Dermis microvascular lymphatic vessel endothelial cell (primary cell): ENCODE data around the gene UBXN2A. TPM values are rescaled to one million over a fixed set of nuclear protein-coding genes. Genes with fewer than 3 reads are reported as not detected.
"Not testable (repeated sequence)": the region's sequence is repeated elsewhere in the genome, so short reads cannot be mapped to it uniquely, and the experiment has no call there.

Source experiments
- DNase-seq, 2 donors: peaks; one replicate each; pipeline versions ENCODE4 v3.0.0 to v3.0.0-alpha.2; 2010; ENCODE audit warnings: low read depth in 2 of 2
- total RNA-seq: library from RNA; depleted of rRNA; stranded (reverse); fragments of >200 nt; gene quantifications from 2 replicates; pipeline ENCODE4 v1.2.1, GENCODE V29; 2014

UBXN2A gene
- total RNA-seq, 1 donor from 2014 or later: 8.5 TPM

DNA sequence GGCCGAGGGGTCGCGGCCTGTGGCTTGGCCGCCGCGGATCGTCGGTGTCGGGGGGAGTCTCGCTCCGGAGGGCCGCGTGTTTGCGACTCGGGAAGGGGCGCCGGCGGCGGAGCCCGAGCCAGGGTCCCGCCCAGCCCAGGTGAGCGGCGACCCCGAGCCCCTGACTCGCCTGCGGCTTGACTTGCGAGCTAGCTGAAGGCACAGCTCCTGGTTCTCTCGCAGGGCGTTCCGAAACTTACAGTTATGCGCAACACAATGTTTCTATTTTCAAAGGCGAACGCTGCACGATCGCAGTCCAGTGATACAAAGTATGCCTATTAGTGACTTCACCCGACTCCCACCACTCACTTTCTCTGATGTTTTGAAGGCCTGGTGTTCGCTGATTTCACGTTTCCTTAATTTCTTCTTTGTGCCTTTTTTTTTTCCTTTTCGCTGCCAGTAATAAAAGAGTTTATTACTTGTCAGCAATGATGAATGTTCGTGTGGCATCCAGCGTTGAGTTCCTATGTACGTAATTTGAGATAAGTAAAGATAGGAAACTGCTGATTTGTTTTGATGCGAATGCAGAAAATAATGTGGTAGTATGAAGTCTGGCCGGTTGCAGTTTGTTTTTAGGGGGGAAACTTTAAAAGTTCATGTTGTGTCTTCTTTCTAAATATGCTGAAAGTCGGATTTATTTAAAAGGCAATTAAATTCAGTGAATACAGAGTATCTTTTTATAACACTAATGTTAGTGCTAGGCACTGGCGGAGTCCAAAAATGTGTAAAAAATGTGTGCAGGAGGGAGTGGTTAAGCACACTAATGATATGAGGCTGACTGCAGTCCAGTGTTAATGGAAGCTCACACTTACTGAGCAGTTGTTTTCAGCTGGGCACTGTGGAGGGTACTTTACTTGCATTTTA lies 706 bp downstream of the UBXN2A start:
- peak in 1 of 2 donors; percentile 47 for DNase-seq

DNA sequence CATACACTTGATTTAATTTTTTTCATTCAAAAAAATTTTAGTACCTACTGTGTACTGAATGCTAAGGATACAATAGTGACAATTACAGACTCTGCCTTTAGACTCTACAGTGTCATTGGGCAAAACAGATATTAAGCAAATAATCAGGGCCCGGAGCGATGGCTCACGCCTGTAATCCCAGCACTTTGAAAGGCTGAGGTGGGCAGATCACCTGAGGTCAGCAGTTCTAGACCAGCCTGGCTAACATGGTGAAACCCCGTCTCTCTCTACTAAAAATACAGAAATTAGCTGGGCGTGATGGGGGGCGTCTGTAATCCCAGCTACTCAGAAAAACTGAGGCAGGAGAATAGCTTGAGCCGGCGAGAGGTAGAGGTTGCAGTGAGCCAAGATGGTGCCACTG lies 1.4 kb downstream of the UBXN2A start:
- no peak for DNase-seq

DNA sequence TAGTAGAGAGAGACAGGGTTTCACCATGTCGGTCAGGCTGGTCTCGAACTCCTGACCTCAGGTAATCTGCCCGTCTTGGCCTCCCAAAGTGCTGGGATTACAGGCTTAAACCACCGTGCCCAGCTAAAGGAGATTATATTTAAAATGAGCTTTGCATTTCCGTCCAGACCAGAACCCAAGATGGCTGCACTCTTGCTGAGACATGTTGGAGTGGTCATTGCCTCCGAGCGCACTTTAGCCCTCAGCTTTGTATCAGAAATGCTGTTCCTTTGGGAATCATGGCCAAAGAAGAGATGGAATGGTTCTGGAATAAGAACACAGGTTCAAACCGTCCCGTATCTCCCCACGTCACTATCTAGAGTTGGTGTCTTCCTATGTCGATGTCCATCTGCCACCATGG lies 3.4 kb downstream of the UBXN2A start:
- DNase-seq: no peak

DNA sequence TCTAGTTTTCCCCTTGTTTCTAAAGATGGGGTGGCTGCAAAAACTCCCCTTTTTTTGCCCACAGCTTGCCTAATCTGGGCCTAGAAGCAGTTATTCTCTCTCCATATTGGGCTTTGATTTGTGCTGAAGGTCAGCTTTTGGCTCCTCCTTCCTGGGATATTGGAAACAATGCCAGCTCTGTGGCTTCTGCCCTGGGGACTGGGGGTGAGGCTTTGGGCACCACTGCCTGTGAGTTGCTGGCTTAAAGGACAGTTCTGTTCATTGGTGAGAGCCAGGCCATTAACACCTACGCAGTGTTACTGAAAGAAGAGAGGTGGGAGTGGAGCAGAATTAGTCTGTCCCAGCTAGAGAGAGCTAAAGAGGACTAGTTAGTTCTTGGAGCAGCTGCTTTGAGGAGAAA lies 4.3 kb downstream of the UBXN2A start:
- no peak for DNase-seq

DNA sequence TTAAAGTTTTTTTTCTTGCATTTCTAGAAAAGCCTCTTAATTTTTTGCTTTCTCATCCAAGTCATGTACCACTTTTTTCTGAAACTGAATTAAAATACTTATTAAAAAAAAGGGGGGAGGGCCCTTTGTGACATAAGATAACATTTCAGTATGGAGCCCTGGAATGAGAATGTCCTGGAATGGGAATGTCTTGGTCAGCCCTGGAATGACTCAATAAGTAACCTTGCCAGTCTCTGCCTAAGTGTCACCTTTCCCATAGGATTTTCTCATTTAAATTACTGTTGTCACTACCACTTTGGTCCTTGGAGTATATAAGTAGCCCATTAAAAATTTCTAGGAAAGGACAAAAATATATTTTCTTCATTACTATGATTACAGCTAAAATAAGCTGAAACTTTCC lies 4.7 kb downstream of the UBXN2A start:
- DNase-seq: no peak

DNA sequence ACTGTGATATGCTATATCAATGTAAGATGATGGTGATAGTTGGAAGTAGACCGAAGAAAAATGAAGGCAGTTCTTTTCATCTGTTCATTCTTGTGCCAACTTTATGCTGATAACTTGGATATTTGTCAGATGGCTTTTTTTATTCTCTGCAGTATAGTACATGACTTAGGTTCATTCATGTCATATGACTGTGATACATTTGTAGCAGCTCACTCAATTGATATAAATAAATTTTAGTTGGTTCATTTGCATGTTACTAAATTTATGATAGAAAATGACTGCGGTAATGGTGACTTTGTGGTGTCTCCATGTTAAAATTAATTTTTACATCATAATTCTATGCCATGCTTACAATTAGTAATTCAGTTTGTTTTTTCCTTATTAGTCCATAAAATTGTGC lies 7.1 kb downstream of the UBXN2A start:
- no peak for DNase-seq

DNA sequence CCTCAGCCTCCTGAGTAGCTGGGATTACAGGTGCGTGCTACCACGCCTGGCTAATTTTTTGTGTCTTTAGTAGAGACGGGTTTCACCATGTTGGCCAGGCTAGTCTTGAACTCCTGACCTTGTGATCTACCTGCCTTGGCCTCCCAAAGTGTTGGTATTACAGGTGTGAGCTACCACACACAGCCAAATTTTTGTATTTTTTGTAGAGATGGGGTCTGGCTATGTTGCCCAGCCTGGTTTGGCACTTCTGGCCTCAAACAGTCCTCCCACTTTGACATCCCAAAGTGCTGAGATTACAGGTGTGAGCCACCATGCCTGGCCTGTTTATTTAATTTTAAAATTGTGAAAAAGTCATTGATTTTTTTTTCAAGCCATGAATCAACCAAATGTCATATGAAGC lies 12.3 kb downstream of the UBXN2A start:
- DNase-seq: not testable (repeated sequence)

DNA sequence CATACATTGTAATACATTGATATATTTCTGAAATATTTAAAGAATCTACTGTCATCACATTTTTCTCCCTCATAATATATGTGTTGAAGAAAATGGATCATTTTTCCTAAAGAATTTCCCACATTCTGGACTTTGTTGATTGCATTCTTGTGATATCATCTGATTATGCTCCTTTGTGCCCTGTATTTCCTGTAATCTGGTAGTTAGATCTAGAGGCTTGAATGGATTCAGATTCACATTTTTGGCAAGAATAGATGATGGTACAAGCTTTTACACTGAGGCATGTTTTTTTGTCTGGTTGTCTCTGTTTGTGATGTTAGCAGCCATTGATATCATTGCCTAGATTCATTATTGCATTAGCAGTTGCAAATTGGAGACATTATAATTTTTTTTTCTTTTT lies 13.4 kb downstream of the UBXN2A start:
- DNase-seq: no peak

DNA sequence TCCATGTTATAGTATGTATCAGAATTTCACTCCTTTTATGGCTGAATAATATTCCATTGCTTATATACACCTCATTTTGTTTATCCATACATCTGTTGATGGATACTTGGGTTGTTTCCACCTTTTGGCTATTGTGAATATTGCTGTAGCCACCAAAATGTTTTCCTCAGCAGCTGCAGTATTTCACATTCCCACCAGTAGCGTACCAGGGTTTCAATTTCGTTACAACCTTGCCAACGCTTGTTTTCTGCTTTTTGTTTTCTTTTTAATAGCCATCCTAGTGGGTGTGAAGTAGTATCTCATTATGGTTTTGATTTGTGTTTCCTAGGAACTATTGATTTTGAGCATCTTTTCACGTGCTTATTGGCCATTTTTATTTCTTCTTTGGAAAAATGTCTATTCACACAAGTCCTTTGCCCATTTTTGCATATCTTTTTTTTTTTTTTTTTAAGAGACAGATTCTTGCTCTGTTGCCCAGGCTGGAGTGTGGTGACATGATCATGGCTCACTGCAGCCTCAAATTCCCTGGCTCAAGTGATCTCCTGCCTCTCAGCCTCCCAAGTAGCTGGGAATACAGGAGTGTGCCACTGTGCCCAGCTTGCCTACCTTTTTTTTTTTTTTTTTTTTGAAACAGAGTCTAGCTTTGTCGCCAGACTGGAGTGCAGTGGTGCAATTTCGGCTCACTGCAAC lies 14.2 kb downstream of the UBXN2A start:
- DNase-seq: no peak

DNA sequence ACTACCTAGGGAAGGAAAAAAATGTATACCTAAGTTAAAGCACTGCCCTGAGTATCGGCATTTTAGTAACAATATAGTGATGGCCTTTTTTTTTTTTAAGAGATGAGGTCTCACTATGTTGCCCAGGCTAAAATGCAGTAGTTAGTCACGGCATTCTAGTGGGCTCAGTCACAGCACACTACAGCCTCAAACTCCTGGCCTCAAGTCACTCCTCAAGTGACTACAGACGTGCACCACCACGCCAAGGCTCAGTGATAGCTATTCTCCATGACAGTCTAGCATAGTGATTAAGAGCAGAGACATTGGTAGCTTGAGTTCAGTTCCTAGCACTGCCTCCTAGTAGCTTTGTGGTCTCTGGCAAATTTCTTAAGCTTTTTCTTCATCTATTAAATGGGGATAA lies 27.6 kb downstream of the UBXN2A start:
- DNase-seq: no peak

DNA sequence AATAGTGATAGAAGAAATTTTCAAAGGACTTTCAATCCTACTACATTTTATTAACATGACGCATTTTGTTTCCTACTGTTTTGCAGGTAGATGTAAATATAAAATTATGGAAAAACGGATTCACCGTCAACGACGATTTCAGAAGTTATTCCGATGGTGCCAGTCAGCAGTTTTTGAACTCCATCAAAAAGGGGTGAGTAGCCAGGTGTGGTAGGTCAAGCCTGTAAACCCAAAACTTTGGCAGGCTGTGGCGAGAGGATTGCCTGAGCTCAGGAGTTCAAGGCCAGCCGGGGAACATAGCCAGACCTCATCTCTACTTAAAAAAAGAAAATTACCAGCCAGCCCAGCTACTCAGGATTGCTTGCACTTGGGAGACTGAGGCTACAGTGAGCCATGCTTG lies 36.6 kb downstream of the UBXN2A start:
- no peak for DNase-seq

DNA sequence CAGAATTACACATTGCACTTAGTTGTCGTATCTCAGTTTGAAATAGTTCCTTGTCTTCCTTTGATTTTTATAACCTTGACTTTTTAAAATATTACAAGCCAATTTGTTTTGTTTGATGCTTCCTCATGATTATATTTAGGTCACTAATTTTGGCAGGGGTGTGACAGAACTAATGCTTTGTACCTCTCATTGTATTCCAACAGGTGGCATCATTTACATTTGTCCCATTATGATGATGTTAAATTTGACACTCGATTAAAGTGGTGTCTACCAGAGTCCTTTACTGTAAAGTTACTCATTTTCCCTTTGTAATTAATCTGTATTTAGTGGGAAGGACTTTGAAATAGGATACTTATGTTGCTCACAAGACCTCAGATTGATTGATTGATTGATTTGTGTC lies 48.1 kb downstream of the UBXN2A start:
- DNase-seq: peak; percentile 24 to 45

DNA sequence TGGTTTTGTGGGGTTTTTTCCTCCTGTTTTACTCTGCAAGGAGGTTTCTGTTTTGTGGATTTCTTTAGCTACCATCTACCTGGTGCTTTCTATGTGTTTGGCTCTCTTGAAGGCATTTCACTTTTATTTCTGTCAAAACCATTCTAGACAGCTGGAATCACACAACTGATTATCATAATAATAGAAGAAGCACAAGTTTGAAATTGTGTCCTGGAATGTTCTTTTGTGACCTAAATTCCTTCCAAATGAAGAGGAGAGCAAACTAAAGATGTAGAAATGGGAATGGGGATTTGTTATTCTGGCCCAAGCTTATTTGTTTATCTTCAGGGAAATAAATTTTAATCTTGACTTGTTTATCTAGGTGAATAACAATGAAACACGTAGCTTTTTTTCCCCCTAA lies 52.7 kb downstream of the UBXN2A start:
- DNase-seq: no peak

DNA sequence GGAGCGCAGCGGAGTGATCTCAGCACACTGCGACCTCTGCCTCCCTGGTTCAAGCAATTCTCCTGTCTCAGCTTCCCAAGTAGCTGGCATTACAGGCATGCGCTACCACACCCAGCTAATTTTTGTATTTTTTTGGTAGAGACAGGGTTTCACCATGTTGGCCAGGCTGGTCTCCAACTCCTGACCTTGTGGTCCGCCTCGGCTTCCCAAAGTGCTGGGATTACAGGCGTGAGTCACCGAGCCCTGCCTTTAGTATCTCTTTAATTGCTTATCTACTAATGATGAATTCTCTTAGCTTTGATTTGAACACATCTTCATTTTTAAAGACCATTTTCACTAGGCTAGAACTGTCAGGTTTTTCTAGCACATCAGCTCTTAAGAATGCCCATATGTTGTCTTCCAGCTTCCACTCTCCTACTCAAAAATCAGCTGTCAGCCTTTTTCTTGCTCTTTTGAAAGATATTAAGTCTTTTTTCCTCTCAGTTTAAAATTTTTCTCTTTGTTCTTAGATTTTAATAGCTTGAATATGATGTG lies 53.5 kb downstream of the UBXN2A start:
- DNase-seq: no peak

DNA sequence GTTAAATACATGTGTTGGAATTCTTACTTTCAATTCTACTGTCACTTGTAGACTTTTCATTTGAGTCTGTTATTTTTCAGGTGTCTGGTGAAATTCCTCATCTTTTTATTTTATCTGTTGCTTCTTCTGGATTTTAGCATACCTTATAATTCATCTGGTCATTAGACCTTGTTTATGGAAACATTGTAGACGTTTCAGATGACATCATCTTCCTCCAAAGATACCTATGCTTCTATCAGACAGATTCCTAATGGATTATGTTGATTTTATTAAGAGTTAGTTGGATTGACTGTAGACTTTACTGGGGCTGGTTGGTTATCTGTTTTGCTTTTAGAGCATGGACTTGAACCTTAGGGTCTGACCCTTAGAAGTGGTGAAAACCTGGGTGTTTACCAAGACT lies 54.3 kb downstream of the UBXN2A start:
- DNase-seq: no peak

DNA sequence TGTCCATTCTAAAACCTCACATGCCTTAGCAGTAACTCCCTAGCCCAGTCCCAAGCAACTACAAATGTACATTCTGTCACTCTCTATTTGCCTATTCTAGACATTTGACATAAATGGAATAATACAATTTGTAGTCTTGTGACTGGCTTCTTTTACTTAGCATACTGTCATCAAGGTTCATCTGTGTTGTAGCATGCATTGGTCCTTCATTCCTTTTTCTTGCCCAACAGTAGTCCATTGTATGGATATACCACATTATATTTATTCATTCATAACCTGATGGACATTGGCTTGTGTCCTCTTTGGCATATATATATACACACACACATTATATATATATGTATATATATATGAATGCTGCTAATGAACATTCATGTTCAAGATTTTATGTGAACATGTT lies 67.4 kb downstream of the UBXN2A start:
- DNase-seq: no peak

DNA sequence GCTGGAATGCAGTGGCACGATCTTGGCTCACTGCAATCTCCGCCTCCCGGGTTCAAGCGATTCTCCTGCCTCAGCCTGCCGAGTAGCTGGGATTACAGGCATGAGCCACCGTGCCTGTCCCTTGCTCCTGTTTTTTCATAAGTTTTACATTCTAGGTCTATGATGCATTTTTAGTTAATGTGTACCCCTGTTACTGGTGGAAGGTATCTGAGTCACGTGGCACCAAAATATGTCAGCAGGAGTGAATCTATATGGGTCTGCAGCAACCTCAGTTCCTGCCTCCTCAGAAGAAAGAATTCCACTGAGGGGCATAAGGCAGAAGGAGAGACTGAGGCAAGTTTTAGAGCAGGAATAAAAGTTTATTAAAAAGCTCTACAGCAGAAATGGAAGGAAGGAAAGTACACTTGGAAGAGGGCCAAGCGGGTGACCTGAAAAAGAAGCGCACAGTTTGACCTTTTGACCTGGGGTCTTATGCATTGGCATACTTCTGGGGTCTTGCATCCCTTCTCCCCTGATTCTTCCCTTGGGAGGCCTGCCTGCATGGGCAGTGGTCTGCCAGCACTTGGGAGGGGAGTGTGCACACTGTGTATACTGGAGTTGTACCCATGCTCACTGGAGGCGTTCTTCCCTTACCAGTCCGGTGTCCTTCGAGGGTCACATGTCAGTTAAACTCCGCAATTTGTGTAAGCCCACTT lies 68.6 kb downstream of the UBXN2A start:
- DNase-seq: no peak

DNA sequence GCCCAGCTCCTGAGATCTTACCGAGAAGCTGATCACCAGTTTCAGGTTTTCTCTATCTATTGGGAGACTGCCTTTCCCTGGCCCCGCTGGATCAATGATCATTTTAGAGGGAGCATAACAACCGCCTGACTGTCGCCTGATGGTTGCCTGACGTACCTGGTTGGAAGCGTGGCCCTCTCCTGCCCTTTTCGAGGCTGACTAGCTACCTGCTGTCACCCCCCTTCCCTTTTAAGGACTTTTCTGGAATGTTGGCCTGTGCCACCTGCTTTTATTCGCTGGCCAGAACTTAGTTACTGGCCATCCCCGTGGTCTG lies 69.1 kb downstream of the UBXN2A start:
- no peak for DNase-seq

DNA sequence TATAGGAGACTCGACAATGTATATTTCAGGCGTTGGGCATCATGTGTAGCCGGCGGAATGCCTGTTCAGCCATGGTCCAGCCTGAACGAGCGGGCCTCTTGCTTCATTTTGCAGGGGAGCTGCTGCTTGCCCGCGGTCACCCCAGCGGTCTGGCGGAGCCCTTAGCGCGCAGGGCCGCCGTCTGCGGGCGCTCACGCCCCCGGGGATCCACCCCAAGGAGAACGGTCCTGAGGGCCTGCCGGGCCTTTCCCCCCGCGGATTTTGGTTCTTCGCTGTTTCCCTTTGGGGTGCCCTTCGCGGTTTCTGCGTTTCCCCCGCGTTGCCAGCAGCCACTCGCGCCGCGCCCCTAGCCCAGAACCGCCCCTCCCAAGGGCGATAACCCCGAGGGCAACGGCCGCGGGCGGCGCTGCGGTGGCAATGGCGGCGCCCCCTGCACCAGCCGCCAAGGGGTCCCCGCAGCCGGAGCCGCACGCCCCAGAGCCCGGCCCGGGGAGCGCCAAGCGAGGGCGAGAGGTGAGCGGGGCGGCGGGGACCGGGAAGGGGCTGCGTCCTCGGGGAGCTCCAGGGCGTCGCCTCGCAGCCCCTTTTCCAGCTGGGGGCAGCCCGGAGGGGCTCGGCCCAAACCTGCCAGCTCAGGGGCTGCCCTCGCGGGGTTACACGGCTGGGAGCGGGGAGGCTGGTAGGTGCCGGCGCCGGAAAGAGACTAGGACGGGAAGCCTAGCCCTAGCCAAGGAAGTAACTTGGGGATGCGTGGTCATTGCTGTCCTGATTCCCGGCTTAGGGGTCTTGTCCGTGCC lies 69.6 kb downstream of the UBXN2A start, which contains the start of gene MFSD2B:
Gene MFSD2B (plus strand): TSS at position 406 of the 797 bp plus-strand sequence. CDS start 12 bp downstream, at position 418.
- DNase-seq: no peak

DNA sequence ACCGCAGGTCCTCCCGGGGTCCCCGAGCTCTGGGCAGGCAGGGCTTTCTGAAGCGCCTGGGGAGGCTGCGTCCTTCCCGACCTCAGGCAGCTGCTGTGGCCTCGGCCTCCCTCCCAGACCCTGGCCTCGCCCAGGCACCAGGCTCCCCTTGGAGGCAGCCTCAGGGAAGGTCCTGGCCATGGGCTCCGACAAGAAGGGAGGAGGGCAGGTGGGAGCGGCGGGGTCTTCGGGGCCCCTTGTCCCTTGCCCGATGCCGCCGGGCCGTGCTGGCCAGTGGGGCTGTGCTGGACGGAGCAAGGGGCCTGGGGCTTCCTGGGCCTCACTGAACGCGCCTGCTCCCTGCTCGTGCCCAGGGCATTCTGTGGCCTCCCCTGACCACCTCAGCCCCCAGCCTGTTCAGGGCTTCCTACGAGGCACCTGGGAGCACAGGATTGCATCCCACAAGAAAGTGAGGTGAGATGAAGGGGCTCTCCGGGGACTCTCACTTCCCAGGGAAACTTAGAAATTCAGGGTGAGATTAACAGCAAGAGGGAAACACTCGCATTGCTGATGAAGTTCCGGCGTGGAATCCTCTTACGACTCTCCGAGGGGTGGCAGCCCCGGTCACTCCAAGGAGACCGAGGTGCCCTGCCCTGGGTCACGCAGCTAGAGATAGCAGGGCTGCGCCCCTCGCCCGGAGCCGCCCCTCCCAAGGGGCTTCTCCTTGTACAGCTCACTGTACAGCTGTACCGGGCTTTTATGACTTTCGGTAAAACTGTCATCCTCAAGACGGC lies 70.4 kb downstream of the UBXN2A start:
- DNase-seq: no peak
